ENCODE results near the gene CNTNAP5.

DNA sequence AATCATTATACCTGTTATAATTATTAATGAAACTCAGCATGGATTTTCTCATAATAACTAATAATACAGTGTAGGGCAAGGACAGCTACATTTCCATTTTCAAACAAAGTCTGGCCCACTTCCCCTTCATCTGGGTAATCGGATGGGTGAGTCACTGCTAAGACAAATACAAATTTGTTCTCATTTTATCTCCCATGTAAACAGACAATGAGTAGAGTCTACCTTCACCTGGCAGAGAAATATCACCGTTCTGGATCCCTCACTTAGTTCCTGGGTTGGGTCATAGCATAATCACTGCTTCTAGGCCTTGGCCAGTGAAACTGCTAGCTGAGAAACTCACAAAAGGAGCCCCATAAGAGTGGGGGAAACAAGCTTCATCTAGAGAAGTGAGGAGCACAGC is 9.2 kb downstream of the CNTNAP5 start:
- TF ChIP-seq, protein P1, sequence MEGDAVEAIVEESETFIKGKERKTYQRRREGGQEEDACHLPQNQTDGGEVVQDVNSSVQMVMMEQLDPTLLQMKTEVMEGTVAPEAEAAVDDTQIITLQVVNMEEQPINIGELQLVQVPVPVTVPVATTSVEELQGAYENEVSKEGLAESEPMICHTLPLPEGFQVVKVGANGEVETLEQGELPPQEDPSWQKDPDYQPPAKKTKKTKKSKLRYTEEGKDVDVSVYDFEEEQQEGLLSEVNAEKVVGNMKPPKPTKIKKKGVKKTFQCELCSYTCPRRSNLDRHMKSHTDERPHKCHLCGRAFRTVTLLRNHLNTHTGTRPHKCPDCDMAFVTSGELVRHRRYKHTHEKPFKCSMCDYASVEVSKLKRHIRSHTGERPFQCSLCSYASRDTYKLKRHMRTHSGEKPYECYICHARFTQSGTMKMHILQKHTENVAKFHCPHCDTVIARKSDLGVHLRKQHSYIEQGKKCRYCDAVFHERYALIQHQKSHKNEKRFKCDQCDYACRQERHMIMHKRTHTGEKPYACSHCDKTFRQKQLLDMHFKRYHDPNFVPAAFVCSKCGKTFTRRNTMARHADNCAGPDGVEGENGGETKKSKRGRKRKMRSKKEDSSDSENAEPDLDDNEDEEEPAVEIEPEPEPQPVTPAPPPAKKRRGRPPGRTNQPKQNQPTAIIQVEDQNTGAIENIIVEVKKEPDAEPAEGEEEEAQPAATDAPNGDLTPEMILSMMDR (IDR thresholded peaks at IDR 0.05 in 4 of 5, conservative IDR thresholded peaks at IDR 0.05 in 1 of 5) = no peak
- TF ChIP-seq POLR2A (IDR thresholded peaks at IDR 0.05) = no peak

Measured in gastrocnemius medialis (tissue), 4 donors.